ENCODE measurements around the gene MS4A6A. TPM values are rescaled to one million over a fixed set of nuclear protein-coding genes. Genes with fewer than 3 reads are reported as not detected.
A peak's percentile ranks its signal among the peaks of the same experiment; 100 is the strongest.

The MS4A6A gene
- total RNA-seq, 1 donor from 2014 or later: 33.4 TPM

DNA sequence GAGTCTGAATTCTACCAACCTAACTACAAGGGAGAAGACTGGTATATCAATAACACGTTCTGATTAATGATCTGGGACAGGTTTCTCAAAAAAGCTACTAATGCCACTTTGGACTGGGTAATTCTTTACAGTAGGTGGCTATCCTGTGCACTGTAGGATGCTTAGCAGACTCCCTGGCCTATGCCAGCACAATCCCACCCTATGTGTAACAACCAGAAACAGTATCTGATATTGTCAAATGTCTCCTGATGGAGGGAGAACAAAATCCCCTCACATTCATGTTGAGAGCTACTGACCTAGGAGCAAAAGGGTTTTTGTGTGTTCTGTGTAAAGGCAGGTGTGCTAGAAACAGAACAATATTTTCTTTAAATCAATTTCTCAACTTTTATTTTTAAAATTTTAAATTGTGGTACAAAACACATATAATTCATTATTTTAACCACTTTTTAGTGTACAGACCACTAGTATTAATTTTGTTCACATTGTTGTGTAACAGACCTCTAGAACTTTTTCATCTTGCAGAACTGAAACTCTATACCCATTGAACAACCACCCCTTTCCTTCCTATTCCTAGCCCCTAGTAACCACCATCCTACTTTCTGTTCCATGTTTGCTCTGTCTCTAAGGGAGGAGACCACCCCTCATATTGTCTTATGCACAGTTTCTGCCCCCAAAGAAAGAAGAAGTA lies 2.1 kb upstream of the MS4A6A start:
- Histone ChIP-seq H3K4me1 (ENCODE audit: control insufficient read depth in 3 of 3, insufficient read depth in 3 of 3, low read length in 3 of 3) (no peaks in the 10 kb centered on the region), H3K9me3 (ENCODE audit: control insufficient read depth in 3 of 3, low read length in 3 of 3) (no peaks in the 10 kb centered on the region), H3K9ac (ENCODE audit: low read depth in 1 of 3, low read length in 3 of 3) (no peak overlapping the region), H3K36me3 (ENCODE audit: control insufficient read depth in 3 of 3, insufficient read depth in 3 of 3, low read length in 3 of 3) (no peaks in the 10 kb centered on the region), H3K27me3 (ENCODE audit: control insufficient read depth in 3 of 3, insufficient read depth in 3 of 3, low read length in 3 of 3) (no peaks in the 10 kb centered on the region), H3K27ac (ENCODE audit: low read depth, low read length) (peak overlapping the region; percentile 65), H3K4me3 (ENCODE audit: low read length in 3 of 3) (no peak overlapping the region)

DNA sequence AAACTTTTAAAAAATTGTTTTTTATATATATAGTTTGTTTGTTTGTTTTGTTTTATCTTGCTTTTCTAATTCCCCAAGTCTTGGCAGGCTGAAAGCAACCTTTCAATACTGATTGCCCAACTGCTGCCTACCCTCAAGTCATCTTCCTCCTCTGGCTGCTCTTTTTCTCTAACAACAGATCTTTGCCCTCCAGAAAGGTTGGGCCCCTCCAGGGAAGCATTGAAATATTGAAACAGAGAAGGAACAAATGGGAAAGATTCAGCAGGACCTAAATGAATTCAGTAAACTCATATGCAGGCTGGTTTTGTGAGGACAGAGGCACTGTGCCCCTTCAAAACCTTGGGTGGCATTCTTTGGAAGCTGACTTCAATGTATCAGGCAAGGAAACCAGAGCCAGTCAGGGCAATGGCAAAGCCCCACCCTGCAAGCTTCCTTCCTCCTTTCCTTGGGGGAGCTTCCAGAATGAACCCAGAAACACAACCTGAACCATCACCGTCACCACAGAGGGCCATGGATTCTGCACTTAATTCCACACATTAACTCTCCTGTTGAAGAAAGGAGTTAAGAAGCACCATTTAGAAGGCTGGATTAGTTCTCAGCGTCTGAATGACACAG lies 815 bp upstream of the MS4A6A start:
- Histone ChIP-seq H3K36me3 (ENCODE audit: control insufficient read depth in 3 of 3, insufficient read depth in 3 of 3, low read length in 3 of 3) (no peaks in the 10 kb centered on the region), H3K9ac (ENCODE audit: low read depth in 1 of 3, low read length in 3 of 3) (no peak overlapping the region), H3K27ac (ENCODE audit: low read depth, low read length) (peak overlapping the region; percentile 65), H3K4me1 (ENCODE audit: control insufficient read depth in 3 of 3, insufficient read depth in 3 of 3, low read length in 3 of 3) (no peaks in the 10 kb centered on the region), H3K4me3 (ENCODE audit: low read length in 3 of 3) (no peak overlapping the region), H3K9me3 (ENCODE audit: control insufficient read depth in 3 of 3, low read length in 3 of 3) (no peaks in the 10 kb centered on the region), H3K27me3 (ENCODE audit: control insufficient read depth in 3 of 3, insufficient read depth in 3 of 3, low read length in 3 of 3) (no peaks in the 10 kb centered on the region)

DNA sequence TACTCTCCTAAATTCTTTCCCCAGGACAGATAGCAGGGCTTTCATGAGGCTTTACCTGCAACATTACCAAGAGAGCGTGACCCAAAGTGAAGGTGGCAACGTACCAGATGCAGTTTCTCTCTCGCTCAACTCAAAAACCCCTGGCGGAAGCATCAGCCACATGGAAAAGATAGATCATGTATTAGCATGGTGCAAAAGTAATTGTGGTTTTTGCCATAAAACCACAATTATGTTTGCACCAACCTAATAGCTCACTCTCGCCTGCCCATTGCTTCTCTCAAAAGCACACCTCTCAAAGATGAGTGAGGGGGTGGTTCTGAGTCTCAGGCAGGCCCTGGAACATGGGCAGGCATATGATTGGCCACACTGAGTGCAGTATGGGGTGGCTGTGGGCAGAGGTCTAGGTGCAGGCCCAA lies 7.0 kb downstream of the MS4A6A start:
- no peaks in the 10 kb centered on the region for H3K9me3 ChIP-seq (ENCODE audit: control insufficient read depth in 3 of 3, low read length in 3 of 3)
- H3K27ac ChIP-seq (ENCODE audit: low read depth, low read length): no peak overlapping the region
- H3K4me3 ChIP-seq (ENCODE audit: low read length in 3 of 3): no peak overlapping the region
- no peaks in the 10 kb centered on the region for H3K27me3 ChIP-seq (ENCODE audit: control insufficient read depth in 3 of 3, insufficient read depth in 3 of 3, low read length in 3 of 3)
- no peaks in the 10 kb centered on the region for H3K4me1 ChIP-seq (ENCODE audit: control insufficient read depth in 3 of 3, insufficient read depth in 3 of 3, low read length in 3 of 3)
- H3K36me3 ChIP-seq (ENCODE audit: control insufficient read depth in 3 of 3, insufficient read depth in 3 of 3, low read length in 3 of 3): no peaks in the 10 kb centered on the region
- H3K9ac ChIP-seq (ENCODE audit: low read depth in 1 of 3, low read length in 3 of 3): no peak overlapping the region

DNA sequence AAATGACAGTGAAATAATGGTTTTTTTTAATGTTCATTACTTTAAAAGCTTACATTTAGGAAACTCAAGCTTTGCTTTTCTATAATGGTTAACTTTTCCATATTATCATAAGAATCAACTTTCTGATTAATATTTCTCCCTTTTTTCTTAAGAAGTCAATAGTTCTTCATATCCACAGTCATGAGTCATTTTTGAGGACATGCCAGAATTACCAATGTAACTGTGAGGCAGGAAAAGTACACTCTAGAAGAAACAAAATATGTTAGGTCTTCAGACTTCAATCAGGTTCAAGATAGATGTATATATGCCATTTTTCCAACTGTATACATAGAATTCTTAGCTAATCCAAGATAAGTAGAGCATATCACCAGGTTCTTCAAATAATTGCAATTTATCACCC lies 10.9 kb downstream of the MS4A6A start:
- Histone ChIP-seq H3K9ac (ENCODE audit: low read depth in 1 of 3, low read length in 3 of 3) (no peak overlapping the region), H3K27me3 (ENCODE audit: control insufficient read depth in 3 of 3, insufficient read depth in 3 of 3, low read length in 3 of 3) (no peaks in the 10 kb centered on the region), H3K4me3 (ENCODE audit: low read length in 3 of 3) (no peak overlapping the region), H3K36me3 (ENCODE audit: control insufficient read depth in 3 of 3, insufficient read depth in 3 of 3, low read length in 3 of 3) (no peaks in the 10 kb centered on the region), H3K9me3 (ENCODE audit: control insufficient read depth in 3 of 3, low read length in 3 of 3) (no peaks in the 10 kb centered on the region), H3K4me1 (ENCODE audit: control insufficient read depth in 3 of 3, insufficient read depth in 3 of 3, low read length in 3 of 3) (no peaks in the 10 kb centered on the region), H3K27ac (ENCODE audit: low read depth, low read length) (no peak overlapping the region)

DNA sequence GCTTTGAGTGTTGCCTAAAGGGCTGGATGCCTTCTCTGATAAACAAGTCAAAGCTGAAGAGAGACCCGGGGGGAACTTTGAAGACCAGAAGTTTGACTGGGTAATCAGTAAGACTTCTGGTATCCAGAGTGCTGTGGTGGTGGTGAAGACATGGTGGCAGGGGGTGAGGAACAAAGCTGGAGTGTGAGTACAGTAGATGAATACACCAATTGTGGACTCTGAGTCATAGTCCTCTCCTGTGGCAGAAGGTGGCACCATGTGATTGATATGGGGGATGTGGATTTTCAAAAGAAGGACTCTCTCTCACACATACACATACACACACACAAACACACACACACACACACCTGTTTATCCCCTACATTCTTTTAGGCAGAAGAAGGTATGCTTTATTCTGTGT lies 12.3 kb downstream of the MS4A6A start:
- no peaks in the 10 kb centered on the region for H3K9me3 ChIP-seq (ENCODE audit: control insufficient read depth in 3 of 3, low read length in 3 of 3)
- no peaks in the 10 kb centered on the region for H3K36me3 ChIP-seq (ENCODE audit: control insufficient read depth in 3 of 3, insufficient read depth in 3 of 3, low read length in 3 of 3)
- no peak overlapping the region for H3K4me3 ChIP-seq (ENCODE audit: low read length in 3 of 3)
- no peaks in the 10 kb centered on the region for H3K27me3 ChIP-seq (ENCODE audit: control insufficient read depth in 3 of 3, insufficient read depth in 3 of 3, low read length in 3 of 3)
- no peak overlapping the region for H3K27ac ChIP-seq (ENCODE audit: low read depth, low read length)
- no peaks in the 10 kb centered on the region for H3K4me1 ChIP-seq (ENCODE audit: control insufficient read depth in 3 of 3, insufficient read depth in 3 of 3, low read length in 3 of 3)
- H3K9ac ChIP-seq (ENCODE audit: low read depth in 1 of 3, low read length in 3 of 3): no peak overlapping the region

DNA sequence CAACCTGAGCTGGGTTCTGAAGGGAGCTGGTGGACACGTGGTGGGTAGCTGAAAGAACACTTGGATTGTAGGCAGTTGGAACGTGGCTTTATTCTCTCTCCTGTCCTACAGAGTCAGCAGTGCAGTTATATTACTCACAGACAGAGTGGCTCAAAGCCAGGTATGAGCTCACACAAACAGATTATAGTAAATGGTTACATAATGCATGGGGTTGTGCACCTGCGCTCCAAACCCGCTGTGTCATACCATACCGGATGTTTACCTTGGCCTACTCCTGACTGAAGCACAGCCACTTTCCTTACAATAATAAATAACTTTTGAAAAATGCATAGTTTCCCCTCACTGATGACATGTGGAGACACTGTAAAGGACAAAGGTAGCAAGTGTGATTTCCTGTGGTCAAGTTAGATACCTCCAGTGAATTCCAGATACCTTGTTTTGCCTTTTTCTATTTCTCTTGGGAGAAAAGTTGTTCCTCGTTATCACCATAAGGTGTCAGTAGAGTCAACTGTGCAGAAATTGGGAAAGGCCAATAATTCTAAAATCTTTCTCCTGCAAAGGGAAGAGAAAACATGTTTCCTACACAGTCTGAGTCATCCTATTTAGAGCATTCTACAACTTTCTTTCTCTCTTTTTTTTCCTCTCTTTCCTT lies 13.5 kb downstream of the MS4A6A start:
- H3K9me3 ChIP-seq (ENCODE audit: control insufficient read depth in 3 of 3, low read length in 3 of 3): no peaks in the 10 kb centered on the region
- no peaks in the 10 kb centered on the region for H3K36me3 ChIP-seq (ENCODE audit: control insufficient read depth in 3 of 3, insufficient read depth in 3 of 3, low read length in 3 of 3)
- H3K4me3 ChIP-seq (ENCODE audit: low read length in 3 of 3): no peak overlapping the region
- H3K9ac ChIP-seq (ENCODE audit: low read depth in 1 of 3, low read length in 3 of 3): no peak overlapping the region
- no peak overlapping the region for H3K27ac ChIP-seq (ENCODE audit: low read depth, low read length)
- no peaks in the 10 kb centered on the region for H3K4me1 ChIP-seq (ENCODE audit: control insufficient read depth in 3 of 3, insufficient read depth in 3 of 3, low read length in 3 of 3)
- H3K27me3 ChIP-seq (ENCODE audit: control insufficient read depth in 3 of 3, insufficient read depth in 3 of 3, low read length in 3 of 3): no peaks in the 10 kb centered on the region

GRCh38 chr11:60168306-60168705 lies 14.6 kb downstream of the MS4A6A start:
- no peak overlapping the region for H3K4me3 ChIP-seq (ENCODE audit: low read length in 3 of 3)
- no peak overlapping the region for H3K27ac ChIP-seq (ENCODE audit: low read depth, low read length)
- H3K4me1 ChIP-seq (ENCODE audit: control insufficient read depth in 3 of 3, insufficient read depth in 3 of 3, low read length in 3 of 3): no peaks in the 10 kb centered on the region
- no peaks in the 10 kb centered on the region for H3K27me3 ChIP-seq (ENCODE audit: control insufficient read depth in 3 of 3, insufficient read depth in 3 of 3, low read length in 3 of 3)
- H3K9ac ChIP-seq (ENCODE audit: low read depth in 1 of 3, low read length in 3 of 3): no peak overlapping the region
- peaks cover 0 to 2% (median 0%) of the 10 kb centered on the region in 3 donors for H3K9me3 ChIP-seq (ENCODE audit: control insufficient read depth in 3 of 3, low read length in 3 of 3)
- H3K36me3 ChIP-seq (ENCODE audit: control insufficient read depth in 3 of 3, insufficient read depth in 3 of 3, low read length in 3 of 3): no peaks in the 10 kb centered on the region

- no peaks in the 10 kb centered on the region for H3K27me3 ChIP-seq (ENCODE audit: control insufficient read depth in 3 of 3, insufficient read depth in 3 of 3, low read length in 3 of 3)
- H3K9me3 ChIP-seq (ENCODE audit: control insufficient read depth in 3 of 3, low read length in 3 of 3): peaks cover 0 to 2% (median 0%) of the 10 kb centered on the region in 3 donors
- H3K36me3 ChIP-seq (ENCODE audit: control insufficient read depth in 3 of 3, insufficient read depth in 3 of 3, low read length in 3 of 3): no peaks in the 10 kb centered on the region
- no peak overlapping the region for H3K9ac ChIP-seq (ENCODE audit: low read depth in 1 of 3, low read length in 3 of 3)
- H3K4me1 ChIP-seq (ENCODE audit: control insufficient read depth in 3 of 3, insufficient read depth in 3 of 3, low read length in 3 of 3): no peaks in the 10 kb centered on the region
- no peak overlapping the region for H3K4me3 ChIP-seq (ENCODE audit: low read length in 3 of 3)
- H3K27ac ChIP-seq (ENCODE audit: low read depth, low read length): no peak overlapping the region
These were observed 16.9 kb downstream of the MS4A6A start for GRCh38 chr11:60165951-60166350.

DNA sequence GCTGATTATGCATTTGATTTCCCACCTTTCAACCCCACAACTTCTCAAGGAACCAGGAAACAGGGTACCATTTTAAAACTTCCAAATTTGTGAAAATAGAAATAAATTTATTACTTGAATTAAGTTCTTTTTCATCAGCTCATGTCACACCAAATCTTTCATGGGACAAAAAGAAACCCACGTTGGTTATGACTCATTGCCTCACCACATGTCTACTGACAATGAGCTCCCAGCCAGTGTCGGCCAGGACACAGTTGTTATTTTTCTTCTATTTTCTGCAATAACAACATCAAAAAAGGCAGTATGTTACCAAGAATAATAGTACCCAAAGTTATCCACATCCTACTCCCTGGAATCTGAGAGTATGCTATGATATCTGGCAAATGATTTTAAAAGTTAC lies 17.3 kb downstream of the MS4A6A start:
- no peaks in the 10 kb centered on the region for H3K36me3 ChIP-seq (ENCODE audit: control insufficient read depth in 3 of 3, insufficient read depth in 3 of 3, low read length in 3 of 3)
- H3K9ac ChIP-seq (ENCODE audit: low read depth in 1 of 3, low read length in 3 of 3): no peak overlapping the region
- peaks cover 0 to 2% (median 0%) of the 10 kb centered on the region in 3 donors for H3K9me3 ChIP-seq (ENCODE audit: control insufficient read depth in 3 of 3, low read length in 3 of 3)
- H3K27me3 ChIP-seq (ENCODE audit: control insufficient read depth in 3 of 3, insufficient read depth in 3 of 3, low read length in 3 of 3): no peaks in the 10 kb centered on the region
- H3K27ac ChIP-seq (ENCODE audit: low read depth, low read length): no peak overlapping the region
- no peak overlapping the region for H3K4me3 ChIP-seq (ENCODE audit: low read length in 3 of 3)
- no peaks in the 10 kb centered on the region for H3K4me1 ChIP-seq (ENCODE audit: control insufficient read depth in 3 of 3, insufficient read depth in 3 of 3, low read length in 3 of 3)

DNA sequence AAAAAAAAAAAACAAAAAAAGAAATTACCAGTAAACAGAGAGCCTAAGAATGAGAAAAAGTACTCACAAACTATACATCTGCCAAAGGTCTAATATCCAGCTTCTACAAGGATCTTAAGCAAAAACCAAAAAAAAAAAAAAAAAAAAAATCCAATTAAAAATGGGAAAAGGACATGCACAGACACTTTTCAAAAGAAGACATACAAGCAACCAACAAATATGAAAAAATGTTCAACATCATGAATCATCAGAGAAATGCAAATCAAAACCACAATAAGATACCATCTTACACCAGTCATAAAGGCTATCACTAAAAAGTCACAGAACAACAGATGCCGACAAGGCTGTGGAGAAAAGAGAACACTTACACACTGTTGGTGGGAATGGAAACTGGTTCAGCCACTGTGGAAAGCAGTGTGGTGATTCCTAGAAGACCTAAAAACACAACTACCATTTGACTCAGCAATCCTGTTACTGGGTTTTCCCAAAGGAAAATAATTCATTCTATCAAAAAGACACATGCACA lies 18.3 kb downstream of the MS4A6A start:
- H3K9me3 ChIP-seq (ENCODE audit: control insufficient read depth in 3 of 3, low read length in 3 of 3): peaks cover 0 to 2% (median 0%) of the 10 kb centered on the region in 3 donors
- no peak overlapping the region for H3K4me3 ChIP-seq (ENCODE audit: low read length in 3 of 3)
- H3K9ac ChIP-seq (ENCODE audit: low read depth in 1 of 3, low read length in 3 of 3): no peak overlapping the region
- no peaks in the 10 kb centered on the region for H3K27me3 ChIP-seq (ENCODE audit: control insufficient read depth in 3 of 3, insufficient read depth in 3 of 3, low read length in 3 of 3)
- no peaks in the 10 kb centered on the region for H3K4me1 ChIP-seq (ENCODE audit: control insufficient read depth in 3 of 3, insufficient read depth in 3 of 3, low read length in 3 of 3)
- no peaks in the 10 kb centered on the region for H3K36me3 ChIP-seq (ENCODE audit: control insufficient read depth in 3 of 3, insufficient read depth in 3 of 3, low read length in 3 of 3)
- no peak overlapping the region for H3K27ac ChIP-seq (ENCODE audit: low read depth, low read length)
